Activated naive CD8-positive, alpha-beta T cell treated with anti-CD3 and anti-CD28 coated beads for 36 hours (primary cell): Measurements from ENCODE around the gene PLCXD3. TPM values are rescaled to one million over a fixed set of nuclear protein-coding genes. Genes with fewer than 3 reads are reported as not detected.

ENCODE experiments used
- DNase-seq: peaks from one replicate; pipeline ENCODE4 v3.0.0; 2021
- H3K27ac Mint-ChIP-seq: one replicate; pipeline ENCODE4 v1.8.0; 2022; ENCODE audit warnings: mild to moderate bottlenecking, moderate library complexity, mixed read lengths
- H3K27me3 Mint-ChIP-seq: one replicate; pipeline ENCODE4 v1.8.0; 2022; ENCODE audit warnings: mild to moderate bottlenecking, mixed read lengths
- H3K36me3 Mint-ChIP-seq: one replicate; pipeline ENCODE4 v1.8.0; 2021; ENCODE audit warnings: mild to moderate bottlenecking, mixed read lengths
- H3K4me1 Mint-ChIP-seq: one replicate; pipeline ENCODE4 v1.8.0; 2021; ENCODE audit warnings: mixed read lengths
- H3K4me3 Mint-ChIP-seq: one replicate; pipeline ENCODE4 v1.8.0; 2022; ENCODE audit warnings: mild to moderate bottlenecking, moderate library complexity, mixed read lengths
- H3K9me3 Mint-ChIP-seq: one replicate; pipeline ENCODE4 v1.8.0; 2022; ENCODE audit warnings: mixed read lengths
- total RNA-seq, 2 experiments: library from RNA; stranded (reverse); gene quantifications; one replicate each; pipeline ENCODE4 v1.2.3, GENCODE V29; 2021

The PLCXD3 gene
- total RNA-seq, 2 experiments from 2014 or later, result not detected

DNA sequence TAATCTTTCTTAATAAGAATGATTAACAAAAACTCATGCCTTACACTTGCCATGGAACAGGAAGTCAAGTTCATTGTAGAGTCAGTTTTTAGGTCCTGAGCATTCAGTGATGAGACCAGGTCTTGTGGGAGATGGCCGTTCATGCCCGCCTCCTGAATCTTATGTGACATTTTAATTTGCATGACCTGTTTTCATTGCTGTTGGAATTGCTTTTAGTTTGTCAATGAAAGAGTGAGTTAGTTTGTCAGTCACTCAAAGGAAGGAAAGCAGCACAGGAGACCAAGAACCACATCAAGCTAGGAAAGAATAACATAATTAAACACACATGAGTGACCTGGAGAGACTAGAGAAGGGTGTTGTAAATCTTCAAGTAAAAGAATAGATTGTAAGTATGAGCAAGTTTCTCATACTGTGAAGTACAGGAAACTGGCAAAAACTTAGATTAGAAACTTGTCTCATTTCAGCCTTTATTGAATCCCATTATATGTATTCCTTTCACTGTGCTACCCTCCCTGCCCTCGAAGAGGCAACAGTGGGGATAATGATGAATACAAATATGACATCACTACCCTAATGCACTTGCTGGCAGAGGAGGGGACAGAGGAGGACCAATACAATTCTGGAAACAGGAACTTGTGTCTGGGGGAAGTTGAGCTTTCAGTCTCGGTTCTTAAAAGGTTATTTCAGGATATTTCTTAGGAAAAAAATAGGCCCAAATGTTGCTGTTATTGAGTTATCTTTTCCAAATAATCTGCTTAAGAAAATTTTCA is 232.7 kb downstream of the PLCXD3 start:
- Mint-ChIP-seq H3K9me3 (no peaks in the 10 kb centered on the region), H3K27me3 (peaks cover 8% of the 10 kb centered on the region), H3K4me3 (no peak overlapping the region), H3K4me1 (peaks cover 3% of the 10 kb centered on the region), H3K36me3 (no peaks in the 10 kb centered on the region), H3K27ac (no peak overlapping the region)
- DNase-seq, result no peak

GRCh38 chr5:41275813-41276512 is 234.4 kb downstream of the PLCXD3 start:
- Mint-ChIP-seq H3K36me3 (no peaks in the 10 kb centered on the region), H3K27me3 (no peaks in the 10 kb centered on the region), H3K4me1 (no peaks in the 10 kb centered on the region), H3K4me3 (no peak overlapping the region), H3K9me3 (no peaks in the 10 kb centered on the region), H3K27ac (no peak overlapping the region)
- DNase-seq, result no peak

DNA sequence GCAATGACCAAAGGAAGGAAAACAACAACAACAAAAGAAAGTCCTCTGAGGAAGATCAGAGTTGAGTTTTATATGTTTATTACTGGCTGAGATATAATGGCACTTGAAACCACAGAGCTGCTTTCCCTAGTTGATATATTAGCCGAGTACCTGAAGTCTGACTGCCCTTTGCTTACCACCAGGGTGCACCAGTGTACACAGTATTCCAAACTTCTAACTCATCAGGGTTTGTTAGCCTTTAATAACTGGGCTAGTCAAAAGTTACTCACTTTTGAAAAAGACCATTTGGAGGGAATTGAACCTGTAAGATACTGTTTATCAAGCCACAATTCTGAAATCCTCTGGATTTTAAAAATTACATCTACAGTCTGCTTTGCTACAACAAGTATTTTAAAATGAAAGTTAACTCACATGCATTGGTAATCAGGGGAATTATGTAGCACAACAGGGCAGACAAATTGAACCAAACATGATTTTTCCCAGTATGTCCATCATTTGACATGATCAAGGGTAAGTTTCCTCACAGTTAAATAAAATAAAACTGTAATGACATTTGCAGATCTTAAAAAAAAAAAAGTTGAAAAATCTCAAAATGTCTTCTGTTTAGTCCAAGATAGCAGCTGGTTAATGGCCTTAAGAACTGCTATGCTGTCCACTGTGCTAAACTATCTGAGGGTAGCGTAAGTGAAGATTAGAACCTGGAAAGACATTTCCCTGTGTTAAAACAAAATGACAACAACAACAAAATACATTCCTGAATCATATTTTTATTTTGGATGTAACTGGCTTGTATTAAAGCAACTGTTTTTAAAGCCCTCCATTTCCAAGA is 239.8 kb downstream of the PLCXD3 start:
- H3K27me3 Mint-ChIP-seq, result no peaks in the 10 kb centered on the region
- H3K4me3 Mint-ChIP-seq, result no peak overlapping the region
- H3K4me1 Mint-ChIP-seq, result no peaks in the 10 kb centered on the region
- DNase-seq, result no peak
- no peaks in the 10 kb centered on the region for H3K36me3 Mint-ChIP-seq
- H3K27ac Mint-ChIP-seq, result no peak overlapping the region
- H3K9me3 Mint-ChIP-seq, result no peaks in the 10 kb centered on the region

DNA sequence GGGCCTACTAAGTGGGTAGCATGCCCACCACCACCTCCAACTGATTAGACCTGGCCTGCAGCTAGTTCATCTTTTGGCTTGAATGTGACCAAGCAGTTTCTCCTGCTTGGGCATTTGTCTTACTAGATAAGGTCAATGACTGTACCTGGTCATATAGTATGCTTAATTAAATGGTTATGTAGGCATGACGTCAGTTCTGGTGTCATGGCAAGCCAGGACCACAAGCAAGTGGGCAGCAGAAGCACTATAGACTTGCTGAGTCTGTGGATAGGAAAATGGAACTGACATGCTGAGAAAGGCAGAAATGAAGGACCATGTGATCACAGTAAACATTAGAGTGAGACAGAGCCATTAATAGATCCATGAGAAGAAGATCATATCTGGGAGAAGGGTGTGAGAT is 241.5 kb downstream of the PLCXD3 start:
- Mint-ChIP-seq H3K36me3 (no peaks in the 10 kb centered on the region), H3K9me3 (no peaks in the 10 kb centered on the region), H3K4me3 (no peak overlapping the region), H3K27ac (no peak overlapping the region), H3K27me3 (no peaks in the 10 kb centered on the region), H3K4me1 (no peaks in the 10 kb centered on the region)
- DNase-seq, result no peak

- Mint-ChIP-seq H3K4me3 (no peak overlapping the region), H3K9me3 (no peaks in the 10 kb centered on the region), H3K27me3 (peaks cover 4% of the 10 kb centered on the region), H3K36me3 (no peaks in the 10 kb centered on the region), H3K27ac (no peak overlapping the region), H3K4me1 (no peaks in the 10 kb centered on the region)
- DNase-seq, result no peak
These were observed 244.0 kb downstream of the PLCXD3 start for GRCh38 chr5:41266377-41266776.

- no peaks in the 10 kb centered on the region for H3K4me1 Mint-ChIP-seq
- H3K27ac Mint-ChIP-seq, result no peak overlapping the region
- peaks cover 4% of the 10 kb centered on the region for H3K27me3 Mint-ChIP-seq
- no peak for DNase-seq
- no peaks in the 10 kb centered on the region for H3K9me3 Mint-ChIP-seq
- H3K36me3 Mint-ChIP-seq, result no peaks in the 10 kb centered on the region
- no peak overlapping the region for H3K4me3 Mint-ChIP-seq
These were observed 246.4 kb downstream of the PLCXD3 start for GRCh38 chr5:41264019-41264418.

GRCh38 chr5:41263335-41263734 is 247.1 kb downstream of the PLCXD3 start:
- H3K27me3 Mint-ChIP-seq, result peaks cover 4% of the 10 kb centered on the region
- no peak overlapping the region for H3K4me3 Mint-ChIP-seq
- DNase-seq, result no peak
- H3K36me3 Mint-ChIP-seq, result no peaks in the 10 kb centered on the region
- no peaks in the 10 kb centered on the region for H3K9me3 Mint-ChIP-seq
- H3K4me1 Mint-ChIP-seq, result no peaks in the 10 kb centered on the region
- no peak overlapping the region for H3K27ac Mint-ChIP-seq
